HepG2 (cell line): ENCODE measurements around the gene NPC2. TPM values are rescaled to one million over a fixed set of nuclear protein-coding genes. Genes with fewer than 3 reads are reported as not detected.

Experiments used
- ETV6 ChIP-seq: sonication (generic); formaldehyde crosslinking; conservative IDR thresholded peaks from 2 replicates; pipeline ENCODE4 v1.4.0; 2020; ENCODE audit warnings: missing genetic modification reagents
- HCFC1 ChIP-seq: fragments of 150-350 bp; IDR thresholded peaks from 2 replicates; pipeline ENCODE4 v1.6.1; 2014; ENCODE audit warnings: low read depth, low read length
- MIXL1 ChIP-seq: IDR thresholded peaks from 2 replicates; pipeline ENCODE4 v1.6.1; 2016
- NCOA1 ChIP-seq: sonication (generic); formaldehyde crosslinking; IDR thresholded peaks from 2 replicates; pipeline ENCODE4 v1.9.0; 2021; ENCODE audit warnings: missing genetic modification reagents
- NCOR1 ChIP-seq: fragments of 200-600 bp; sonication (generic); IDR thresholded peaks from 2 replicates; pipeline ENCODE4 v1.7.0; 2017; ENCODE audit warnings: antibody characterized with exemption, low read length, borderline replicate concordance
- RAD51 ChIP-seq: fragments of 450-650 bp; IDR thresholded peaks from 2 replicates; pipeline ENCODE4 v1.6.1; 2016; ENCODE audit warnings: borderline replicate concordance
- U2AF1 ChIP-seq: fragments of 200-400 bp; formaldehyde crosslinking; optimal IDR thresholded peaks from 2 replicates; pipeline ENCODE3; 2017; ENCODE audit warnings: mild to moderate bottlenecking, low read depth, low read length
- ZBTB7A ChIP-seq: sonication (generic); formaldehyde crosslinking; IDR thresholded peaks from 2 replicates; pipeline ENCODE4 v1.8.0; 2022; ENCODE audit warnings: mild to moderate bottlenecking, missing genetic modification reagents
- polyA plus RNA-seq, 8 experiments: library from polyadenylated mRNA; depleted of rRNA in 3 of 8; stranded (reverse) in 7 of 8; unstranded in 1 of 8; fragments of >200 nt; fragmentation: Illumina TruSeq in 4 of 8; extraction: Trizol in 4 of 8; gene quantifications; 2 replicates each; pipeline versions ENCODE4 v1.2.1 to v1.2.3, GENCODE V29; 2011 to 2016; ENCODE audit warnings: low read depth in 4 of 8, missing spikeins in 1 of 8, mixed read lengths in 1 of 8; ENCODE audit not compliant: insufficient read depth in 1 of 8
- total RNA-seq, 5 experiments: library from RNA; depleted of rRNA; stranded (reverse); fragments of >200 nt; fragmentation: Illumina TruSeq; extraction: Trizol; gene quantifications; 2 replicates each; pipeline ENCODE4 v1.2.3, GENCODE V29; 2016; ENCODE audit warnings: low read depth in 1 of 5
- TF ChIP-seq, protein P1 (sequence below): IDR thresholded peaks from 2 replicates; pipeline ENCODE4 v1.4.0; 2020; ENCODE audit warnings: mild to moderate bottlenecking, missing genetic modification reagents
- TF ChIP-seq, protein P2 (sequence below): sonication (generic); formaldehyde crosslinking; IDR thresholded peaks from 2 replicates; pipeline ENCODE4 v1.5.1; 2020; ENCODE audit warnings: mild to moderate bottlenecking, missing genetic modification reagents
- TF ChIP-seq, protein P3 (sequence below): sonication (generic); formaldehyde crosslinking; IDR thresholded peaks from 2 replicates; pipeline ENCODE4 v1.8.0; 2022; ENCODE audit warnings: mild to moderate bottlenecking, missing genetic modification reagents, moderate library complexity
- TF ChIP-seq, protein P4 (sequence below): sonication (generic); formaldehyde crosslinking; IDR thresholded peaks from 2 replicates; pipeline ENCODE4 v1.4.0; 2020; ENCODE audit warnings: missing genetic modification reagents
- TF ChIP-seq, protein P5 (sequence below): IDR thresholded peaks from 2 replicates; pipeline ENCODE4 v1.6.1; 2012; ENCODE audit warnings: inconsistent platforms
- TF ChIP-seq, protein P6 (sequence below): sonication (generic); formaldehyde crosslinking; IDR thresholded peaks from 2 replicates; pipeline ENCODE4 v1.5.0; 2020; ENCODE audit warnings: mild to moderate bottlenecking, missing genetic modification reagents

Gene NPC2
- total and polyA plus RNA-seq, 2 of the 13 experiments (the other 11 are each of a cell fraction or from before 2014, with no cell fraction given) = 132 to 164 TPM

DNA sequence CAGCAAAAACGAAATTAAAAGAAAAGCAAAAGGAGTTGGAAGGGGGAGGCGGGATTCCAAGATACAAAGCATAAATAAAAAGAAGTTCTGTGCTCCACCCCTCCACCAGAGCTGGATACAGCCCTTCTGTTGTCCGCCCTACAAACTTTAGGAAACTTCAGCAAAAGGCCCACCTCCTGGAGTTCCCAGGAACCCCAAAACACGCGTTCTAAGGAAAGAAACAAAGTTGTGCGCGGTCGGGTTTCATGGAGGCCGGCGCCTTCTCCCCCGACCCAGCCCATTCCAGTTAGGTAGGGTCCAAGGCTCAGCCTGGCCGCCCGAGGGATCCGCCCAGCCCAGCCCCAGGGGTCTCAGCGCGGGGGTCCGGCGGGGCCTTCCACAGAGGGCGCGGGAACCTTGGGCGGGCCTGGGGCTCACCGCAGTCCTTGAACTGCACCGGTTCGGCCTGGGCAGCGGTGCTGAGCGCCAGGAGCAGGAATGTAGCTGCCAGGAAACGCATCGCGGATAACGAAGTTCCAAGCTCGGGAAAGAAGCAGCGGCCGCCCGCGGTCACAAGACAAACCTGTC lies at the start of gene NPC2 (continued):
- TF ChIP-seq, protein P1, sequence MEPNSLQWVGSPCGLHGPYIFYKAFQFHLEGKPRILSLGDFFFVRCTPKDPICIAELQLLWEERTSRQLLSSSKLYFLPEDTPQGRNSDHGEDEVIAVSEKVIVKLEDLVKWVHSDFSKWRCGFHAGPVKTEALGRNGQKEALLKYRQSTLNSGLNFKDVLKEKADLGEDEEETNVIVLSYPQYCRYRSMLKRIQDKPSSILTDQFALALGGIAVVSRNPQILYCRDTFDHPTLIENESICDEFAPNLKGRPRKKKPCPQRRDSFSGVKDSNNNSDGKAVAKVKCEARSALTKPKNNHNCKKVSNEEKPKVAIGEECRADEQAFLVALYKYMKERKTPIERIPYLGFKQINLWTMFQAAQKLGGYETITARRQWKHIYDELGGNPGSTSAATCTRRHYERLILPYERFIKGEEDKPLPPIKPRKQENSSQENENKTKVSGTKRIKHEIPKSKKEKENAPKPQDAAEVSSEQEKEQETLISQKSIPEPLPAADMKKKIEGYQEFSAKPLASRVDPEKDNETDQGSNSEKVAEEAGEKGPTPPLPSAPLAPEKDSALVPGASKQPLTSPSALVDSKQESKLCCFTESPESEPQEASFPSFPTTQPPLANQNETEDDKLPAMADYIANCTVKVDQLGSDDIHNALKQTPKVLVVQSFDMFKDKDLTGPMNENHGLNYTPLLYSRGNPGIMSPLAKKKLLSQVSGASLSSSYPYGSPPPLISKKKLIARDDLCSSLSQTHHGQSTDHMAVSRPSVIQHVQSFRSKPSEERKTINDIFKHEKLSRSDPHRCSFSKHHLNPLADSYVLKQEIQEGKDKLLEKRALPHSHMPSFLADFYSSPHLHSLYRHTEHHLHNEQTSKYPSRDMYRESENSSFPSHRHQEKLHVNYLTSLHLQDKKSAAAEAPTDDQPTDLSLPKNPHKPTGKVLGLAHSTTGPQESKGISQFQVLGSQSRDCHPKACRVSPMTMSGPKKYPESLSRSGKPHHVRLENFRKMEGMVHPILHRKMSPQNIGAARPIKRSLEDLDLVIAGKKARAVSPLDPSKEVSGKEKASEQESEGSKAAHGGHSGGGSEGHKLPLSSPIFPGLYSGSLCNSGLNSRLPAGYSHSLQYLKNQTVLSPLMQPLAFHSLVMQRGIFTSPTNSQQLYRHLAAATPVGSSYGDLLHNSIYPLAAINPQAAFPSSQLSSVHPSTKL = peak; percentile 50; the same call in 1 of the 2 replicates
- TF ChIP-seq NCOA1 = no peak; the same call in 1 of the 2 replicates
- TF ChIP-seq, protein P2, sequence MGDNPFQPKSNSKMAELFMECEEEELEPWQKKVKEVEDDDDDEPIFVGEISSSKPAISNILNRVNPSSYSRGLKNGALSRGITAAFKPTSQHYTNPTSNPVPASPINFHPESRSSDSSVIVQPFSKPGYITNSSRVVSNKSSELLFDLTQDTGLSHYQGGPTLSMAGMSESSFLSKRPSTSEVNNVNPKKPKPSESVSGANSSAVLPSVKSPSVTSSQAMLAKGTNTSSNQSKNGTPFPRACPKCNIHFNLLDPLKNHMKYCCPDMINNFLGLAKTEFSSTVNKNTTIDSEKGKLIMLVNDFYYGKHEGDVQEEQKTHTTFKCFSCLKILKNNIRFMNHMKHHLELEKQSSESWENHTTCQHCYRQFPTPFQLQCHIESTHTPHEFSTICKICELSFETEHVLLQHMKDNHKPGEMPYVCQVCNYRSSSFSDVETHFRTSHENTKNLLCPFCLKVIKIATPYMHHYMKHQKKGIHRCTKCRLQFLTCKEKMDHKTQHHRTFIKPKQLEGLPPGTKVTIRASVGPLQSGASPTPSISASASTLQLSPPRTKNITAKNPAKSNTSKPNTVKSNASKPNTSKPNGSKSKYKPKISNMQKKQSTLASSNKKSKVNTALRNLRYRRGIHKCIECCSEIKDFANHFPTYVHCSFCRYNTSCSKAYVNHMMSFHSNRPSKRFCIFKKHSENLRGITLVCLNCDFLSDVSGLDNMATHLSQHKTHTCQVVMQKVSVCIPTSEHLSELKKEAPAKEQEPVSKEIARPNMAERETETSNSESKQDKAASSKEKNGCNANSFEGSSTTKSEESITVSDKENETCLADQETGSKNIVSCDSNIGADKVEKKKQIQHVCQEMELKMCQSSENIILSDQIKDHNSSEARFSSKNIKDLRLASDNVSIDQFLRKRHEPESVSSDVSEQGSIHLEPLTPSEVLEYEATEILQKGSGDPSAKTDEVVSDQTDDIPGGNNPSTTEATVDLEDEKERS = no peak; the same call in 1 of the 2 replicates
- no peak for TF ChIP-seq RAD51
- TF ChIP-seq, protein P3, sequence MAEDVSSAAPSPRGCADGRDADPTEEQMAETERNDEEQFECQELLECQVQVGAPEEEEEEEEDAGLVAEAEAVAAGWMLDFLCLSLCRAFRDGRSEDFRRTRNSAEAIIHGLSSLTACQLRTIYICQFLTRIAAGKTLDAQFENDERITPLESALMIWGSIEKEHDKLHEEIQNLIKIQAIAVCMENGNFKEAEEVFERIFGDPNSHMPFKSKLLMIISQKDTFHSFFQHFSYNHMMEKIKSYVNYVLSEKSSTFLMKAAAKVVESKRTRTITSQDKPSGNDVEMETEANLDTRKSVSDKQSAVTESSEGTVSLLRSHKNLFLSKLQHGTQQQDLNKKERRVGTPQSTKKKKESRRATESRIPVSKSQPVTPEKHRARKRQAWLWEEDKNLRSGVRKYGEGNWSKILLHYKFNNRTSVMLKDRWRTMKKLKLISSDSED = 0 out of 2 replicates have a peak, but pooled peaks have one; percentile 63
- no peak for TF ChIP-seq NCOR1
- no peak for TF ChIP-seq U2AF1
- TF ChIP-seq, protein P4, sequence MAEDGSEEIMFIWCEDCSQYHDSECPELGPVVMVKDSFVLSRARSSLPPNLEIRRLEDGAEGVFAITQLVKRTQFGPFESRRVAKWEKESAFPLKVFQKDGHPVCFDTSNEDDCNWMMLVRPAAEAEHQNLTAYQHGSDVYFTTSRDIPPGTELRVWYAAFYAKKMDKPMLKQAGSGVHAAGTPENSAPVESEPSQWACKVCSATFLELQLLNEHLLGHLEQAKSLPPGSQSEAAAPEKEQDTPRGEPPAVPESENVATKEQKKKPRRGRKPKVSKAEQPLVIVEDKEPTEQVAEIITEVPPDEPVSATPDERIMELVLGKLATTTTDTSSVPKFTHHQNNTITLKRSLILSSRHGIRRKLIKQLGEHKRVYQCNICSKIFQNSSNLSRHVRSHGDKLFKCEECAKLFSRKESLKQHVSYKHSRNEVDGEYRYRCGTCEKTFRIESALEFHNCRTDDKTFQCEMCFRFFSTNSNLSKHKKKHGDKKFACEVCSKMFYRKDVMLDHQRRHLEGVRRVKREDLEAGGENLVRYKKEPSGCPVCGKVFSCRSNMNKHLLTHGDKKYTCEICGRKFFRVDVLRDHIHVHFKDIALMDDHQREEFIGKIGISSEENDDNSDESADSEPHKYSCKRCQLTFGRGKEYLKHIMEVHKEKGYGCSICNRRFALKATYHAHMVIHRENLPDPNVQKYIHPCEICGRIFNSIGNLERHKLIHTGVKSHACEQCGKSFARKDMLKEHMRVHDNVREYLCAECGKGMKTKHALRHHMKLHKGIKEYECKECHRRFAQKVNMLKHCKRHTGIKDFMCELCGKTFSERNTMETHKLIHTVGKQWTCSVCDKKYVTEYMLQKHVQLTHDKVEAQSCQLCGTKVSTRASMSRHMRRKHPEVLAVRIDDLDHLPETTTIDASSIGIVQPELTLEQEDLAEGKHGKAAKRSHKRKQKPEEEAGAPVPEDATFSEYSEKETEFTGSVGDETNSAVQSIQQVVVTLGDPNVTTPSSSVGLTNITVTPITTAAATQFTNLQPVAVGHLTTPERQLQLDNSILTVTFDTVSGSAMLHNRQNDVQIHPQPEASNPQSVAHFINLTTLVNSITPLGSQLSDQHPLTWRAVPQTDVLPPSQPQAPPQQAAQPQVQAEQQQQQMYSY (CRISPR knock-in tag) = no peak
- peak; percentile 92 for TF ChIP-seq ZBTB7A (CRISPR knock-in tag)
- TF ChIP-seq, protein P5, sequence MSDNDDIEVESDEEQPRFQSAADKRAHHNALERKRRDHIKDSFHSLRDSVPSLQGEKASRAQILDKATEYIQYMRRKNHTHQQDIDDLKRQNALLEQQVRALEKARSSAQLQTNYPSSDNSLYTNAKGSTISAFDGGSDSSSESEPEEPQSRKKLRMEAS = peak; percentile 28; the same call in 1 of the 2 replicates
- 0 out of 2 replicates have a peak, but pooled peaks have one; percentile 48 for TF ChIP-seq ETV6 (CRISPR knock-in tag)
- no peak for TF ChIP-seq HCFC1
- 0 out of 2 replicates have a peak, but pooled peaks have one; percentile 17 for TF ChIP-seq MIXL1 (CRISPR knock-in tag)
- TF ChIP-seq, protein P6, sequence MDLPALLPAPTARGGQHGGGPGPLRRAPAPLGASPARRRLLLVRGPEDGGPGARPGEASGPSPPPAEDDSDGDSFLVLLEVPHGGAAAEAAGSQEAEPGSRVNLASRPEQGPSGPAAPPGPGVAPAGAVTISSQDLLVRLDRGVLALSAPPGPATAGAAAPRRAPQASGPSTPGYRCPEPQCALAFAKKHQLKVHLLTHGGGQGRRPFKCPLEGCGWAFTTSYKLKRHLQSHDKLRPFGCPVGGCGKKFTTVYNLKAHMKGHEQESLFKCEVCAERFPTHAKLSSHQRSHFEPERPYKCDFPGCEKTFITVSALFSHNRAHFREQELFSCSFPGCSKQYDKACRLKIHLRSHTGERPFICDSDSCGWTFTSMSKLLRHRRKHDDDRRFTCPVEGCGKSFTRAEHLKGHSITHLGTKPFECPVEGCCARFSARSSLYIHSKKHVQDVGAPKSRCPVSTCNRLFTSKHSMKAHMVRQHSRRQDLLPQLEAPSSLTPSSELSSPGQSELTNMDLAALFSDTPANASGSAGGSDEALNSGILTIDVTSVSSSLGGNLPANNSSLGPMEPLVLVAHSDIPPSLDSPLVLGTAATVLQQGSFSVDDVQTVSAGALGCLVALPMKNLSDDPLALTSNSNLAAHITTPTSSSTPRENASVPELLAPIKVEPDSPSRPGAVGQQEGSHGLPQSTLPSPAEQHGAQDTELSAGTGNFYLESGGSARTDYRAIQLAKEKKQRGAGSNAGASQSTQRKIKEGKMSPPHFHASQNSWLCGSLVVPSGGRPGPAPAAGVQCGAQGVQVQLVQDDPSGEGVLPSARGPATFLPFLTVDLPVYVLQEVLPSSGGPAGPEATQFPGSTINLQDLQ = no peak
